H9 (cell line): Measurements from ENCODE around the gene SEMA4A. TPM values are rescaled to one million over a fixed set of nuclear protein-coding genes. Genes with fewer than 3 reads are reported as not detected.

Experiments used
- DNase-seq: peaks from one replicate; pipeline ENCODE4 v3.0.0-alpha.2; 2017
- H2AFZ ChIP-seq: one replicate; pipeline ENCODE4 v1.6.1; 2013; ENCODE audit warnings: mild to moderate bottlenecking, low read length, control low read depth, moderate library complexity
- H2AK5ac ChIP-seq: 2 replicates; pipeline ENCODE4 v1.6.1; 2013; ENCODE audit warnings: low read length, control low read depth, mixed read lengths; ENCODE audit not compliant: insufficient read length
- H2BK120ac ChIP-seq: one replicate; pipeline ENCODE4 v1.6.1; 2013; ENCODE audit warnings: low read depth, mild to moderate bottlenecking, low read length, control low read depth, inconsistent platforms; ENCODE audit not compliant: poor library complexity, severe bottlenecking
- H2BK12ac ChIP-seq: 2 replicates; pipeline ENCODE4 v1.6.1; 2013; ENCODE audit warnings: low read length, control low read depth, mixed read lengths, low read depth; ENCODE audit not compliant: insufficient read length
- H2BK15ac ChIP-seq: 2 replicates; pipeline ENCODE4 v1.6.1; 2013; ENCODE audit warnings: low read depth, low read length, control low read depth
- H2BK20ac ChIP-seq: one replicate; pipeline ENCODE4 v1.6.1; 2013; ENCODE audit warnings: low read depth, mild to moderate bottlenecking, low read length, control low read depth, inconsistent platforms; ENCODE audit not compliant: poor library complexity, severe bottlenecking
- H2BK5ac ChIP-seq: 2 replicates; pipeline ENCODE4 v1.6.1; 2013; ENCODE audit warnings: low read length, control low read depth, mixed read lengths; ENCODE audit not compliant: insufficient read length
- H3K14ac ChIP-seq: 2 replicates; pipeline ENCODE4 v1.6.1; 2013; ENCODE audit warnings: low read length, control low read depth; ENCODE audit not compliant: insufficient read depth
- H3K18ac ChIP-seq: 2 replicates; pipeline ENCODE4 v1.6.1; 2013; ENCODE audit warnings: low read depth, mild to moderate bottlenecking, mixed read lengths, low read length, control low read depth; ENCODE audit not compliant: insufficient read length
- H3K23ac ChIP-seq: 2 replicates; pipeline ENCODE4 v1.6.1; 2013; ENCODE audit warnings: low read length, control low read depth, mixed read lengths, low read depth; ENCODE audit not compliant: insufficient read length
- H3K23me2 ChIP-seq: 2 replicates; pipeline ENCODE4 v1.6.1; 2013; ENCODE audit warnings: low read depth, mild to moderate bottlenecking, mixed read lengths, low read length, control low read depth; ENCODE audit not compliant: insufficient read length, poor library complexity, severe bottlenecking
- H3K27ac ChIP-seq: 2 replicates; pipeline ENCODE4 v1.5.1; 2013; ENCODE audit warnings: low read length, control low read depth, mixed read lengths, low read depth; ENCODE audit not compliant: insufficient read length
- H3K27me3 ChIP-seq: 2 replicates; pipeline ENCODE4 v1.6.1; 2013; ENCODE audit warnings: low read length, control low read depth, inconsistent platforms; ENCODE audit not compliant: insufficient read depth
- H3K4ac ChIP-seq: 2 replicates; pipeline ENCODE4 v1.6.1; 2013; ENCODE audit warnings: low read depth, mild to moderate bottlenecking, control low read depth, inconsistent platforms, low read length, moderate library complexity
- H3K4me1 ChIP-seq: 2 replicates; pipeline ENCODE4 v1.6.1; 2013; ENCODE audit warnings: low read length, control low read depth, inconsistent platforms; ENCODE audit not compliant: insufficient read depth
- H3K4me2 ChIP-seq: 2 replicates; pipeline ENCODE4 v1.6.1; 2013; ENCODE audit warnings: low read length, control low read depth, mixed read lengths; ENCODE audit not compliant: insufficient read length, insufficient read depth
- H3K56ac ChIP-seq: 2 replicates; pipeline ENCODE4 v1.6.1; 2013; ENCODE audit warnings: low read depth, mild to moderate bottlenecking, mixed read lengths, low read length, control low read depth; ENCODE audit not compliant: insufficient read length
- H3K79me1 ChIP-seq: 2 replicates; pipeline ENCODE4 v1.6.1; 2013; ENCODE audit warnings: low read depth, mild to moderate bottlenecking, moderate library complexity, low read length, control low read depth, inconsistent platforms; ENCODE audit not compliant: insufficient read depth, poor library complexity, severe bottlenecking
- H3K79me2 ChIP-seq: 2 replicates; pipeline ENCODE4 v1.6.1; 2013; ENCODE audit warnings: low read length, control low read depth, inconsistent platforms; ENCODE audit not compliant: insufficient read depth
- H3K9ac ChIP-seq: 2 replicates; pipeline ENCODE4 v1.6.1; 2013; ENCODE audit warnings: low read length, control low read depth, mixed read lengths; ENCODE audit not compliant: insufficient read length; ENCODE audit errors: extremely low read depth
- H3K9me3 ChIP-seq: one replicate; pipeline ENCODE4 v1.6.1; 2013; ENCODE audit warnings: low read depth, low read length, inconsistent platforms; ENCODE audit not compliant: control insufficient read depth
- H3T11ph ChIP-seq: one replicate; pipeline ENCODE4 v1.6.1; 2013; ENCODE audit warnings: mild to moderate bottlenecking, low read length, control low read depth, inconsistent platforms
- H4K20me1 ChIP-seq: one replicate; pipeline ENCODE4 v1.6.1; 2013; ENCODE audit not compliant: control insufficient read depth, insufficient read length, insufficient read depth
- H4K5ac ChIP-seq: 2 replicates; pipeline ENCODE4 v1.6.1; 2013; ENCODE audit warnings: low read depth, mild to moderate bottlenecking, mixed read lengths, low read length, control low read depth; ENCODE audit not compliant: insufficient read length
- H4K8ac ChIP-seq: replicated peaks from 2 replicates; pipeline ENCODE4 v1.6.1; 2013; ENCODE audit warnings: low read length, control low read depth, mixed read lengths, low read depth; ENCODE audit not compliant: insufficient read length
- H4K91ac ChIP-seq: 2 replicates; pipeline ENCODE4 v1.6.1; 2013; ENCODE audit warnings: low read depth, mild to moderate bottlenecking, moderate library complexity, mixed read lengths, low read length, control low read depth; ENCODE audit not compliant: insufficient read length
- H3K27ac Mint-ChIP-seq, 3 experiments: 2 replicates in 2 of 3; 3 replicates in 1 of 3; pipeline ENCODE4 v1.8.0; 2020 to 2021; ENCODE audit warnings: mixed read lengths in 3 of 3, mild to moderate bottlenecking in 1 of 3, moderate library complexity in 1 of 3
- H3K27me3 Mint-ChIP-seq: 2 replicates; pipeline ENCODE4 v1.8.0; 2021; ENCODE audit warnings: low read depth, mild to moderate bottlenecking, moderate library complexity, mixed read lengths
- H3K36me3 Mint-ChIP-seq, 3 experiments: 2 replicates in 2 of 3; 3 replicates in 1 of 3; pipeline ENCODE4 v1.8.0; 2020 to 2021; ENCODE audit warnings: low read depth in 3 of 3, mixed read lengths in 3 of 3; ENCODE audit not compliant: insufficient read depth in 1 of 3
- H3K4me1 Mint-ChIP-seq, 2 experiments: 2 replicates each; pipeline ENCODE4 v1.8.0; 2020; ENCODE audit warnings: mixed read lengths in 2 of 2
- H3K4me3 Mint-ChIP-seq, 2 experiments: 2 replicates in 1 of 2; 3 replicates in 1 of 2; pipeline ENCODE4 v1.8.0; 2020 to 2021; ENCODE audit warnings: mild to moderate bottlenecking in 2 of 2, mixed read lengths in 2 of 2, moderate library complexity in 1 of 2
- H3K9me3 Mint-ChIP-seq, 2 experiments: 2 replicates in 1 of 2; 3 replicates in 1 of 2; pipeline ENCODE4 v1.8.0; 2020; ENCODE audit warnings: mild to moderate bottlenecking in 2 of 2, mixed read lengths in 2 of 2, moderate library complexity in 1 of 2
- WGBS: extraction: QIAGEN DNeasy Blood & Tissue Kit; methylation state at CpG from one replicate; pipeline ENCODE4 v1.1.7; 2013; ENCODE audit warnings: missing lambda C conversion rate, low lambda C conversion rate, mixed read lengths; ENCODE audit not compliant: insufficient read length; ENCODE audit errors: extremely low coverage; 5-methylcytosine and 5-hydroxymethylcytosine counted together
- total RNA-seq: library from RNA; stranded (reverse); gene quantifications from 2 replicates; pipeline ENCODE4 v1.2.1, GENCODE V29; 2021
- TF ChIP-seq, protein P1 (sequence below): fragments of 200-600 bp; sonication (generic); conservative IDR thresholded peaks from 3 replicates; pipeline ENCODE4 v1.8.0; 2021; ENCODE audit warnings: antibody characterized with exemption, mild to moderate bottlenecking

SEMA4A gene
- total RNA-seq, 1 experiment from 2014 or later, result 11.1 TPM

DNA sequence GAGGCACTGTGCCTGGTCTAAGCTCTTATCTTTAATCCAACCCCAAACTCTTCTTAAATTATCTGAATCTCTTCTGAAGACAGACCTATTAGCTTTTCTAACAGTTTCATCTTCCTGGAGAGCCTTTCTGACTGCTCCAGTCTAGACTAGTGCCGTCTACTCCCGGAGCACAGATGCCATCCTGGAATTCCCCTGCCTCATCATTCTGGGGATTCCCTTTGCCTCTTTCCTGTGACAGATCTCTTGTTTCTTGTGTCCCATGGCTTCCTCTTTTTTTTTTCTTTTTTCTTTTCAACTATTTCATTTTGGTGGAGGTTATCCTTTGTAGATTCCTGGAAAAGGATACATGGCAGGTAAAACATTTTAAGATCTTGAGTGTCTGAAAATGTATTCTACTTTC lies 11.7 kb downstream of the SEMA4A start:
- Histone ChIP-seq H3K23ac (no peak overlapping the region), H3K9me3 (no peaks in the 10 kb centered on the region), H2AFZ (no peak overlapping the region), H2BK5ac (no peak overlapping the region), H3K18ac (no peak overlapping the region), H3K56ac (no peak overlapping the region), H2AK5ac (no peak overlapping the region), H3K23me2 (peaks cover 5% of the 10 kb centered on the region), H3K14ac (no peak overlapping the region), H4K8ac (no peak overlapping the region), H3K79me2 (no peaks in the 10 kb centered on the region), H3K79me1 (no peaks in the 10 kb centered on the region), H4K20me1 (no peaks in the 10 kb centered on the region), H2BK15ac (no peak overlapping the region), H2BK120ac (no peak overlapping the region), H4K5ac (no peak overlapping the region), H3K4me2 (no peak overlapping the region), H3K4ac (no peak overlapping the region), H3K4me1 (no peaks in the 10 kb centered on the region; the same call in 1 of the 2 replicates), H4K91ac (no peak overlapping the region), H2BK20ac (no peak overlapping the region), H3K27ac (no peak overlapping the region), H3T11ph (no peak overlapping the region), H3K9ac (no peak overlapping the region), H3K27me3 (no peaks in the 10 kb centered on the region), H2BK12ac (no peak overlapping the region)
- Mint-ChIP-seq H3K9me3 (no peaks in the 10 kb centered on the region), H3K27me3 (no peaks in the 10 kb centered on the region), H3K4me1 (peaks cover 28 to 30% of the 10 kb centered on the region in 2 experiments), H3K4me3 (no peak overlapping the region), H3K36me3 (peaks cover 2 to 31% (median 26%) of the 10 kb centered on the region in 3 experiments; a peak in 6 of 7 replicates), H3K27ac (0 out of 7 replicates have a peak overlapping the region, but pooled peaks of 1 of the 3 experiments have one; percentile 5)
- DNase-seq, result no peak
- TF ChIP-seq, protein P1, sequence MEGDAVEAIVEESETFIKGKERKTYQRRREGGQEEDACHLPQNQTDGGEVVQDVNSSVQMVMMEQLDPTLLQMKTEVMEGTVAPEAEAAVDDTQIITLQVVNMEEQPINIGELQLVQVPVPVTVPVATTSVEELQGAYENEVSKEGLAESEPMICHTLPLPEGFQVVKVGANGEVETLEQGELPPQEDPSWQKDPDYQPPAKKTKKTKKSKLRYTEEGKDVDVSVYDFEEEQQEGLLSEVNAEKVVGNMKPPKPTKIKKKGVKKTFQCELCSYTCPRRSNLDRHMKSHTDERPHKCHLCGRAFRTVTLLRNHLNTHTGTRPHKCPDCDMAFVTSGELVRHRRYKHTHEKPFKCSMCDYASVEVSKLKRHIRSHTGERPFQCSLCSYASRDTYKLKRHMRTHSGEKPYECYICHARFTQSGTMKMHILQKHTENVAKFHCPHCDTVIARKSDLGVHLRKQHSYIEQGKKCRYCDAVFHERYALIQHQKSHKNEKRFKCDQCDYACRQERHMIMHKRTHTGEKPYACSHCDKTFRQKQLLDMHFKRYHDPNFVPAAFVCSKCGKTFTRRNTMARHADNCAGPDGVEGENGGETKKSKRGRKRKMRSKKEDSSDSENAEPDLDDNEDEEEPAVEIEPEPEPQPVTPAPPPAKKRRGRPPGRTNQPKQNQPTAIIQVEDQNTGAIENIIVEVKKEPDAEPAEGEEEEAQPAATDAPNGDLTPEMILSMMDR, result no peak
- no CpG with 5 or more reads among the region's 2 CpGs for WGBS
